ENCODE data around the gene ROBO1.

GRCh38 chr3:79405183-79405582 lies 362.6 kb downstream of the ROBO1 start:
- TF ChIP-seq, protein P1, sequence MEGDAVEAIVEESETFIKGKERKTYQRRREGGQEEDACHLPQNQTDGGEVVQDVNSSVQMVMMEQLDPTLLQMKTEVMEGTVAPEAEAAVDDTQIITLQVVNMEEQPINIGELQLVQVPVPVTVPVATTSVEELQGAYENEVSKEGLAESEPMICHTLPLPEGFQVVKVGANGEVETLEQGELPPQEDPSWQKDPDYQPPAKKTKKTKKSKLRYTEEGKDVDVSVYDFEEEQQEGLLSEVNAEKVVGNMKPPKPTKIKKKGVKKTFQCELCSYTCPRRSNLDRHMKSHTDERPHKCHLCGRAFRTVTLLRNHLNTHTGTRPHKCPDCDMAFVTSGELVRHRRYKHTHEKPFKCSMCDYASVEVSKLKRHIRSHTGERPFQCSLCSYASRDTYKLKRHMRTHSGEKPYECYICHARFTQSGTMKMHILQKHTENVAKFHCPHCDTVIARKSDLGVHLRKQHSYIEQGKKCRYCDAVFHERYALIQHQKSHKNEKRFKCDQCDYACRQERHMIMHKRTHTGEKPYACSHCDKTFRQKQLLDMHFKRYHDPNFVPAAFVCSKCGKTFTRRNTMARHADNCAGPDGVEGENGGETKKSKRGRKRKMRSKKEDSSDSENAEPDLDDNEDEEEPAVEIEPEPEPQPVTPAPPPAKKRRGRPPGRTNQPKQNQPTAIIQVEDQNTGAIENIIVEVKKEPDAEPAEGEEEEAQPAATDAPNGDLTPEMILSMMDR (optimal IDR thresholded peaks at IDR 0.05 in 1 of 3, IDR thresholded peaks at IDR 0.05 in 1 of 3, conservative IDR thresholded peaks at IDR 0.05 in 1 of 3; ENCODE audit: extremely low read depth in 1 of 3, insufficient read depth in 2 of 3, low read length in 3 of 3), result no peak
- TF ChIP-seq EZH2 (IDR thresholded peaks at IDR 0.05; ENCODE audit: low read length), result no peak
